ENCODE measurements around the gene APC.

APC gene

DNA sequence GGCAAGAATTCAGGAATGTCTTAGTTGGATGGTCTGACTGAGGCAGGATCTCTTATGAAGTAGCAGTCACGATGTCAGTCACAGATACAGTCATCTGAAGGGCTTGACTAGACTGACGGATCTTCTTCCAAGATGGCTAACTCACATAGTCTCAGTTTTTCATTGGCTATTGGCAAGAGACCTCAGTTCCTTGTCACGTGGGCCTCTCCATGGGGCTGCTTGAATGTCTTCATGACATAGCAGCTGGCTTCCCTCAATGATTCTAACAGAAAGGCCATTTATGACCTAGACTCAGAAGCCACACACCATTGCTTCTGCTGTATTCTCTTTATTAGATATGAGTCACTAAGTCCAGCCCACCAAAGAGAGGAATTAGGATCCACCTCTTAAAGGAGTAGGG lies 4.7 kb downstream of the APC start:
- peaks cover 49% of the 10 kb centered on the region for H3K79me2 ChIP-seq (ENCODE audit: control insufficient read depth, insufficient read depth, low read length, unreplicated experiment)
- H3K27ac ChIP-seq (ENCODE audit: low read depth, low read length) = no peak overlapping the region
- H3K36me3 ChIP-seq (ENCODE audit: insufficient read depth, low read length) = 0 out of 2 replicates have a peak, but pooled peaks cover 5% of the 10 kb centered on the region
- H3K27me3 ChIP-seq (ENCODE audit: insufficient read depth, low read length) = no peaks in the 10 kb centered on the region
- H2AFZ ChIP-seq (ENCODE audit: low read length, unreplicated experiment) = no peak overlapping the region
- H3K4me1 ChIP-seq (ENCODE audit: control insufficient read depth, insufficient read depth, low read length, unreplicated experiment) = peaks cover 8% of the 10 kb centered on the region
- H3K4me3 ChIP-seq (ENCODE audit: low read depth, low read length) = no peak overlapping the region

DNA sequence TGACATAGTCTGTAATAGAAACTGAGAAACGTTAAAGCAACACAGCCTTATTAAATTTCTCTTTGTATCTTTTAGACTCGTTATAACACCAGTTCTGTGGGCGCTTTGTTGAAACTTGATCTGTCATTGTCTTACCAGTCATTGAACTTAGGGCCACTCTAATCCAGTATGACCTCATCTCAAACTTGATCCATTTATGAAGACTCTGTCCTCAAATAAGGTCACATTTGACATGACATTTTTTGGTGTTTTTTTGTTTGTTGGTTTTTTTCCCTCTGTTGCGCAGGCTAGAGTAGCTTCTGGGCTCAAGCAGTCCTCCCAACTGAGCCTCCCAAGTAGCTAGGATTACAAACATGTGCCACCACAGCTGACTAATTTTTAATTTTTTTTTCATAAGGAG lies 5.9 kb downstream of the APC start:
- H3K4me1 ChIP-seq (ENCODE audit: control insufficient read depth, insufficient read depth, low read length, unreplicated experiment) = peaks cover 8% of the 10 kb centered on the region
- no peak overlapping the region for H2AFZ ChIP-seq (ENCODE audit: low read length, unreplicated experiment)
- no peak overlapping the region for H3K4me3 ChIP-seq (ENCODE audit: low read depth, low read length)
- H3K79me2 ChIP-seq (ENCODE audit: control insufficient read depth, insufficient read depth, low read length, unreplicated experiment) = peaks cover 40% of the 10 kb centered on the region
- H3K36me3 ChIP-seq (ENCODE audit: insufficient read depth, low read length) = peaks cover 5% of the 10 kb centered on the region; the same call in 1 of the 2 replicates
- H3K27ac ChIP-seq (ENCODE audit: low read depth, low read length) = no peak overlapping the region
- H3K27me3 ChIP-seq (ENCODE audit: insufficient read depth, low read length) = no peaks in the 10 kb centered on the region

DNA sequence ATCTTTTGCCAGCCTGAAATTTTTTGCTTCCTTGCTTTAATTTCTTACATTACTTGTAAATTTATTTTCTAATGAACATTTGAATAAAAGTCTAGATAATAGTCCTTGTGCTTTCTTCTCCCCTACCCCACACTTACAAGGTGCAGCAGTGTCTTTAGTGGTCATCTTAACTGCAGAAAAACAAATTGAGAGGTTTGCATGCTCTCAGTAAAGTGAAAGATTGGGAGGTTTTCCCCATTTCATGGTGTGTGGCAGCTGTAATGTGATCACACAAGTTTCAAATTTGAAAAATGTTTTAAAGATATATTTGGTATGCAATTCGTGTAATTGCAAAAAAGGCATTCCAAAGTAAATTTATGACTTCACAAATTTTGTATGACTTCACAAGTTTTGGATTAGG lies 14.7 kb downstream of the APC start:
- Histone ChIP-seq H3K27me3 (ENCODE audit: insufficient read depth, low read length) (no peaks in the 10 kb centered on the region), H3K4me1 (ENCODE audit: control insufficient read depth, insufficient read depth, low read length, unreplicated experiment) (peaks cover 2% of the 10 kb centered on the region), H3K4me3 (ENCODE audit: low read depth, low read length) (no peak overlapping the region), H3K27ac (ENCODE audit: low read depth, low read length) (no peak overlapping the region), H2AFZ (ENCODE audit: low read length, unreplicated experiment) (no peak overlapping the region), H3K36me3 (ENCODE audit: insufficient read depth, low read length) (no peaks in the 10 kb centered on the region; the same call in 1 of the 2 replicates), H3K79me2 (ENCODE audit: control insufficient read depth, insufficient read depth, low read length, unreplicated experiment) (peaks cover 25% of the 10 kb centered on the region)

GRCh38 chr5:112755703-112756102 lies 18.0 kb downstream of the APC start:
- H3K27me3 ChIP-seq (ENCODE audit: insufficient read depth, low read length) = no peaks in the 10 kb centered on the region
- H3K36me3 ChIP-seq (ENCODE audit: insufficient read depth, low read length) = no peaks in the 10 kb centered on the region
- no peak overlapping the region for H3K4me3 ChIP-seq (ENCODE audit: low read depth, low read length)

GRCh38 chr5:112757468-112758208 lies 20.0 kb downstream of the APC start:
- H3K27ac ChIP-seq (ENCODE audit: low read depth, low read length) = no peak overlapping the region
- peak overlapping the region; percentile 56 for H3K4me3 ChIP-seq (ENCODE audit: low read depth, low read length)
- no peaks in the 10 kb centered on the region for H3K36me3 ChIP-seq (ENCODE audit: insufficient read depth, low read length)
- peaks cover 19% of the 10 kb centered on the region for H3K4me1 ChIP-seq (ENCODE audit: control insufficient read depth, insufficient read depth, low read length, unreplicated experiment)
- no peaks in the 10 kb centered on the region for H3K27me3 ChIP-seq (ENCODE audit: insufficient read depth, low read length)
- peaks cover 8% of the 10 kb centered on the region for H3K79me2 ChIP-seq (ENCODE audit: control insufficient read depth, insufficient read depth, low read length, unreplicated experiment)
- no peak overlapping the region for H2AFZ ChIP-seq (ENCODE audit: low read length, unreplicated experiment)

More at GRCh38 chr5:112755703-112756102, 18.0 kb downstream of the APC start:
- no peak overlapping the region for H2AFZ ChIP-seq (ENCODE audit: low read length, unreplicated experiment)
- H3K79me2 ChIP-seq (ENCODE audit: control insufficient read depth, insufficient read depth, low read length, unreplicated experiment) = peaks cover 15% of the 10 kb centered on the region
- H3K4me1 ChIP-seq (ENCODE audit: control insufficient read depth, insufficient read depth, low read length, unreplicated experiment) = peaks cover 3% of the 10 kb centered on the region
- no peak overlapping the region for H3K27ac ChIP-seq (ENCODE audit: low read depth, low read length)

DNA sequence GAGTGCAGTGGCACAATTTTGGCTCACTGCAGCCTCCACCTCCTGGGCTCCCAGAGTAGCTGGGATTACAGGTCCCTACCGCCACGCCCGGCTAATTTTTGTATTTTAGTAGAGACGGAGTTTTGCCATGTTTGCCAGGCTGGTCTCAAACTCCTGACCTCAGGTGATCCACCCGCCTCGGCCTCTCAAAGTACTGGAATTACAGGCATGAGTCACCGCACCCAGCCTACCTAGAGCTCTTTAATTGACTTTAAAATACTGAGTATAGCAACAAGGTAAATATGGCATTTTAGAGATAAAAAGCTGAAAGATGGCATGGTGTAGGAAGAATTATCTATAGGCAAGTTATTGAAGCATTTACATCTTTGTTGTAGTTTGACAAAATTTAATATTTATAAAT lies 21.0 kb downstream of the APC start:
- no peak overlapping the region for H3K4me3 ChIP-seq (ENCODE audit: low read depth, low read length)
- no peaks in the 10 kb centered on the region for H3K36me3 ChIP-seq (ENCODE audit: insufficient read depth, low read length)
- H3K4me1 ChIP-seq (ENCODE audit: control insufficient read depth, insufficient read depth, low read length, unreplicated experiment) = peaks cover 22% of the 10 kb centered on the region
- H2AFZ ChIP-seq (ENCODE audit: low read length, unreplicated experiment) = no peak overlapping the region
- no peak overlapping the region for H3K27ac ChIP-seq (ENCODE audit: low read depth, low read length)
- H3K79me2 ChIP-seq (ENCODE audit: control insufficient read depth, insufficient read depth, low read length, unreplicated experiment) = peaks cover 5% of the 10 kb centered on the region
- H3K27me3 ChIP-seq (ENCODE audit: insufficient read depth, low read length) = no peaks in the 10 kb centered on the region

- no peak overlapping the region for H2AFZ ChIP-seq (ENCODE audit: low read length, unreplicated experiment)
- no peak overlapping the region for H3K27ac ChIP-seq (ENCODE audit: low read depth, low read length)
- no peaks in the 10 kb centered on the region for H3K27me3 ChIP-seq (ENCODE audit: insufficient read depth, low read length)
- no peaks in the 10 kb centered on the region for H3K79me2 ChIP-seq (ENCODE audit: control insufficient read depth, insufficient read depth, low read length, unreplicated experiment)
- H3K4me3 ChIP-seq (ENCODE audit: low read depth, low read length) = no peak overlapping the region
- H3K4me1 ChIP-seq (ENCODE audit: control insufficient read depth, insufficient read depth, low read length, unreplicated experiment) = peaks cover 21% of the 10 kb centered on the region
- H3K36me3 ChIP-seq (ENCODE audit: insufficient read depth, low read length) = no peaks in the 10 kb centered on the region
Measured at GRCh38 chr5:112762113-112762810, 24.6 kb downstream of the APC start.

- Histone ChIP-seq H3K4me1 (ENCODE audit: control insufficient read depth, insufficient read depth, low read length, unreplicated experiment) (peaks cover 19% of the 10 kb centered on the region), H3K27me3 (ENCODE audit: insufficient read depth, low read length) (no peaks in the 10 kb centered on the region), H3K79me2 (ENCODE audit: control insufficient read depth, insufficient read depth, low read length, unreplicated experiment) (no peaks in the 10 kb centered on the region), H3K27ac (ENCODE audit: low read depth, low read length) (no peak overlapping the region), H2AFZ (ENCODE audit: low read length, unreplicated experiment) (no peak overlapping the region), H3K4me3 (ENCODE audit: low read depth, low read length) (no peak overlapping the region), H3K36me3 (ENCODE audit: insufficient read depth, low read length) (no peaks in the 10 kb centered on the region)
Measured at GRCh38 chr5:112763165-112763564, 25.5 kb downstream of the APC start.

DNA sequence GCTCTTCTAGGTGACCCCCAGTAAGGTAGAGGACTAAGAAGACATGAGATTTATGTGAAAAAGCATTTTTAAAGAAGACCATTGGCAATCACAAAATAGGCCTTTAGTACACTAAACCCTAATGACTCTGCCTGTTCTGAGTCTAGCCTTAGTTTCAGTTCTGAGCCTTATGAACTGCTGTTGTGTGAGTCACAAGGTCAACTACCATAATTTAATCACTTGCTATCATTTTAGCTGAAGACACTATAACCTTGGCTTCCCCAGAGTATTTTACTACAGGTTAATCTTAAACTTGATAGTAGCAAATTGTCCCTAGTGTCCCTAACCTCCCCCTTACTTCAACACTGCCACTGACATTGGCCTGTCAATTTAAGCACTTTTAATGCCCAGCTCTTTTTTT lies 34.4 kb downstream of the APC start:
- Histone ChIP-seq H3K4me1 (ENCODE audit: control insufficient read depth, insufficient read depth, low read length, unreplicated experiment) (peaks cover 33% of the 10 kb centered on the region), H3K27ac (ENCODE audit: low read depth, low read length) (peak overlapping the region; percentile 83), H3K79me2 (ENCODE audit: control insufficient read depth, insufficient read depth, low read length, unreplicated experiment) (no peaks in the 10 kb centered on the region), H3K27me3 (ENCODE audit: insufficient read depth, low read length) (no peaks in the 10 kb centered on the region), H3K36me3 (ENCODE audit: insufficient read depth, low read length) (no peaks in the 10 kb centered on the region; the same call in 1 of the 2 replicates), H3K4me3 (ENCODE audit: low read depth, low read length) (peak overlapping the region; percentile 45), H2AFZ (ENCODE audit: low read length, unreplicated experiment) (no peak overlapping the region)

GRCh38 chr5:112776301-112776856 lies 38.7 kb downstream of the APC start:
- Histone ChIP-seq H3K4me1 (ENCODE audit: control insufficient read depth, insufficient read depth, low read length, unreplicated experiment) (peaks cover 44% of the 10 kb centered on the region), H3K4me3 (ENCODE audit: low read depth, low read length) (no peak overlapping the region), H3K36me3 (ENCODE audit: insufficient read depth, low read length) (peaks cover 3% of the 10 kb centered on the region; the same call in 1 of the 2 replicates), H3K27me3 (ENCODE audit: insufficient read depth, low read length) (no peaks in the 10 kb centered on the region), H3K27ac (ENCODE audit: low read depth, low read length) (peak overlapping the region; percentile 65), H3K79me2 (ENCODE audit: control insufficient read depth, insufficient read depth, low read length, unreplicated experiment) (no peaks in the 10 kb centered on the region), H2AFZ (ENCODE audit: low read length, unreplicated experiment) (no peak overlapping the region)
